SHP77 (cell line): ENCODE results near the gene PPM1F.

Experiments used
- DNase-seq, 2 experiments: peaks; one replicate each; lab custom pipeline; 2025; lab: John Stamatoyannopoulos, UW

The PPM1F gene

GRCh38 chr22:21952586-21953571 is at the start of gene PPM1F:
Gene PPM1F (minus strand): TSS chr22:21952848. CDS start chr22:21946048, 6,800 bp downstream.
- DNase-seq, result peak; percentile 53 to 83

- no peak for DNase-seq
Observed at GRCh38 chr22:22001664-22002525, 49.2 kb upstream of the PPM1F start.

- DNase-seq, result no peak
Observed at GRCh38 chr22:21998595-21999247, 46.1 kb upstream of the PPM1F start.

- DNase-seq, result no peak
Observed at GRCh38 chr22:21996175-21996720, 43.6 kb upstream of the PPM1F start.

GRCh38 chr22:21995660-21996059 is 43.0 kb upstream of the PPM1F start:
- DNase-seq, result no peak

- DNase-seq, result no peak
Observed at GRCh38 chr22:21994881-21995444, 42.3 kb upstream of the PPM1F start.

GRCh38 chr22:21992593-21993237 is 40.1 kb upstream of the PPM1F start:
- DNase-seq, result no peak

GRCh38 chr22:21991774-21992173 is 39.1 kb upstream of the PPM1F start:
- DNase-seq, result no peak

- no peak for DNase-seq
Observed at GRCh38 chr22:21991304-21991596, 38.6 kb upstream of the PPM1F start.

GRCh38 chr22:21990445-21991303 is 38.0 kb upstream of the PPM1F start:
- no peak for DNase-seq

- no peak for DNase-seq
Observed at GRCh38 chr22:21989049-21989448, 36.4 kb upstream of the PPM1F start.

GRCh38 chr22:21985214-21985613 is 32.6 kb upstream of the PPM1F start:
- no peak for DNase-seq

GRCh38 chr22:21984793-21985192 is 32.1 kb upstream of the PPM1F start:
- DNase-seq, result no peak

- peak; percentile 69 to 81 for DNase-seq
Observed at GRCh38 chr22:21982338-21982965, 29.8 kb upstream of the PPM1F start, which contains the start of gene TOP3B. Gene TOP3B (minus strand): TSS chr22:21982787. CDS start chr22:21975709, 7,078 bp downstream.

- no peak for DNase-seq
Observed at GRCh38 chr22:21981874-21982273, 29.2 kb upstream of the PPM1F start.

- DNase-seq, result no peak
Observed at GRCh38 chr22:21980547-21980946, 27.9 kb upstream of the PPM1F start.

- no peak for DNase-seq
Observed at GRCh38 chr22:21978564-21979386, 26.1 kb upstream of the PPM1F start.

- no peak for DNase-seq
Observed at GRCh38 chr22:21977814-21978213, 25.2 kb upstream of the PPM1F start.
